Smooth muscle cell (in vitro differentiated cells): ENCODE results near the gene HHATL. TPM values are rescaled to one million over a fixed set of nuclear protein-coding genes. Genes with fewer than 3 reads are reported as not detected.

Experiments
- DNase-seq: peaks from one replicate; lab custom pipeline; 2025; ENCODE audit not compliant: unreplicated experiment; lab: John Stamatoyannopoulos, UW
- H2AFZ ChIP-seq: fragments of 200-600 bp; sonication (generic); 2 replicates; pipeline ENCODE4 v1.6.0; 2016; ENCODE audit warnings: antibody characterized with exemption, low read depth, mild to moderate bottlenecking
- H3F3A ChIP-seq: fragments of 200-600 bp; sonication (generic); 2 replicates; pipeline ENCODE4 v1.6.0; 2017; ENCODE audit warnings: antibody characterized with exemption, low read depth
- H3K27ac ChIP-seq: fragments of 200-600 bp; sonication (generic); 2 replicates; pipeline ENCODE4 v1.5.1; 2016; ENCODE audit warnings: low read depth, mild to moderate bottlenecking
- H3K27me3 ChIP-seq: fragments of 200-600 bp; sonication (generic); 2 replicates; pipeline ENCODE4 v1.6.1; 2016; ENCODE audit warnings: low read depth, mild to moderate bottlenecking
- H3K36me3 ChIP-seq: fragments of 200-600 bp; sonication (generic); 2 replicates; pipeline ENCODE4 v1.5.1; 2016; ENCODE audit warnings: low read depth
- H3K4me1 ChIP-seq: fragments of 200-600 bp; sonication (generic); 2 replicates; pipeline ENCODE4 v1.5.1; 2016; ENCODE audit warnings: low read depth
- H3K4me2 ChIP-seq: fragments of 200-600 bp; sonication (generic); 2 replicates; pipeline ENCODE4 v1.6.0; 2016; ENCODE audit warnings: mild to moderate bottlenecking
- H3K4me3 ChIP-seq: fragments of 200-600 bp; sonication (generic); 2 replicates; pipeline ENCODE4 v1.5.1; 2016; ENCODE audit warnings: mild to moderate bottlenecking
- H3K79me2 ChIP-seq: fragments of 200-600 bp; sonication (generic); 2 replicates; pipeline ENCODE4 v1.6.0; 2016; ENCODE audit warnings: low read depth, mild to moderate bottlenecking
- H3K9ac ChIP-seq: fragments of 200-600 bp; sonication (generic); 2 replicates; pipeline ENCODE4 v1.6.0; 2016; ENCODE audit warnings: low read depth
- H3K9me3 ChIP-seq: fragments of 200-600 bp; sonication (generic); replicated peaks from 2 replicates; pipeline ENCODE4 v1.5.1; 2016; ENCODE audit warnings: low read depth
- H4K20me1 ChIP-seq: fragments of 200-600 bp; sonication (generic); 2 replicates; pipeline ENCODE4 v1.6.0; 2016; ENCODE audit warnings: low read depth
- WGBS: methylation state at CpG from one replicate; pipeline ENCODE4 v1.1.7; 2016; ENCODE audit warnings: low lambda C conversion rate; 5-methylcytosine and 5-hydroxymethylcytosine counted together
- polyA plus RNA-seq: library from polyadenylated mRNA; unstranded; fragments of >200 nt; fragmentation: Nextera tagmentation; extraction: Ambion mirVana; gene quantifications from 2 replicates; pipeline ENCODE4 v1.2.1, GENCODE V29; 2016
- total RNA-seq: library from RNA; depleted of rRNA; stranded (reverse); fragments of >200 nt; gene quantifications from 2 replicates; pipeline ENCODE4 v1.2.3, GENCODE V29; 2014
- TF ChIP-seq, protein P1 (sequence below): fragments of 200-600 bp; sonication (generic); IDR thresholded peaks from 2 replicates; pipeline ENCODE4 v1.5.1; 2017; ENCODE audit warnings: borderline replicate concordance, mild to moderate bottlenecking, antibody characterized with exemption; ENCODE audit not compliant: insufficient read depth, poor library complexity, severe bottlenecking

Gene HHATL
- total and polyA plus RNA-seq, 2 experiments from 2014 or later: not detected

DNA sequence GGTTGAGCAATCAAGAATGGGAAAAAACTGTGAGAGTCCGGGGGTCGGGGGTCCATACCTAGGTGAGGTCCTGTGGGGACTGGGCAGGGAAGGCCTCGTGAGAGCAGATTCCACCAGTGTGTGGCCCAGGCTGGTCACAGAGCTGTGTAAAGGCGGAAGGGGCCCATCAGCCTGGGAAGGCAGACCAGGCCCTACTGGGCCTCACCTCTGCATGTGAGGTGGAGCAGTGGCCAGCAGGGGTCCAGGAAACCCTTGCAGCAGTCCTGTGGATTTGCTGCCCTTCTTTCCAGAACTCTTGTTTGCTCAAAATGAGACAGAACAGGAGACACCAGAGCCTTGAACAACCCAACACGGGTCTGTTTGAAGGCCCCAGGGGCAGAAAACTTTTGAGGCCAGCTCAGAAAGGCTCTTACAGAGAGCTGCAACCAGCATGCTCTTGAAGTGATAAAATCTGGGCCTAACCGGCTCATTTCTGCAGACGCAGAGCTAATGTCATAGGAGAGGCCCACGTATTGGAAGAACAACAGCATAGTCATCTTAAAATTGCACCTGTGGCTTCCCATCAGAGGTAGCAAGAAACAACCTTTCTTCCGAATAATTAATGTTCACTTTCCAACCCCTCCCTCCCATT, 30.3 kb upstream of the HHATL start:
- Histone ChIP-seq H2AFZ (no peak overlapping the region), H3K27me3 (no peaks in the 10 kb centered on the region), H3F3A (no peaks in the 10 kb centered on the region), H3K27ac (no peak overlapping the region), H3K4me1 (peaks cover 4% of the 10 kb centered on the region), H3K79me2 (no peaks in the 10 kb centered on the region), H4K20me1 (no peaks in the 10 kb centered on the region), H3K9ac (no peak overlapping the region), H3K36me3 (no peaks in the 10 kb centered on the region), H3K4me3 (no peak overlapping the region), H3K4me2 (no peak overlapping the region), H3K9me3 (no peaks in the 10 kb centered on the region)
- TF ChIP-seq, protein P1, sequence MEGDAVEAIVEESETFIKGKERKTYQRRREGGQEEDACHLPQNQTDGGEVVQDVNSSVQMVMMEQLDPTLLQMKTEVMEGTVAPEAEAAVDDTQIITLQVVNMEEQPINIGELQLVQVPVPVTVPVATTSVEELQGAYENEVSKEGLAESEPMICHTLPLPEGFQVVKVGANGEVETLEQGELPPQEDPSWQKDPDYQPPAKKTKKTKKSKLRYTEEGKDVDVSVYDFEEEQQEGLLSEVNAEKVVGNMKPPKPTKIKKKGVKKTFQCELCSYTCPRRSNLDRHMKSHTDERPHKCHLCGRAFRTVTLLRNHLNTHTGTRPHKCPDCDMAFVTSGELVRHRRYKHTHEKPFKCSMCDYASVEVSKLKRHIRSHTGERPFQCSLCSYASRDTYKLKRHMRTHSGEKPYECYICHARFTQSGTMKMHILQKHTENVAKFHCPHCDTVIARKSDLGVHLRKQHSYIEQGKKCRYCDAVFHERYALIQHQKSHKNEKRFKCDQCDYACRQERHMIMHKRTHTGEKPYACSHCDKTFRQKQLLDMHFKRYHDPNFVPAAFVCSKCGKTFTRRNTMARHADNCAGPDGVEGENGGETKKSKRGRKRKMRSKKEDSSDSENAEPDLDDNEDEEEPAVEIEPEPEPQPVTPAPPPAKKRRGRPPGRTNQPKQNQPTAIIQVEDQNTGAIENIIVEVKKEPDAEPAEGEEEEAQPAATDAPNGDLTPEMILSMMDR: peak; percentile 10
- DNase-seq: no peak
- 68% methylated on average over 9 of the region's 9 CpGs for WGBS

DNA sequence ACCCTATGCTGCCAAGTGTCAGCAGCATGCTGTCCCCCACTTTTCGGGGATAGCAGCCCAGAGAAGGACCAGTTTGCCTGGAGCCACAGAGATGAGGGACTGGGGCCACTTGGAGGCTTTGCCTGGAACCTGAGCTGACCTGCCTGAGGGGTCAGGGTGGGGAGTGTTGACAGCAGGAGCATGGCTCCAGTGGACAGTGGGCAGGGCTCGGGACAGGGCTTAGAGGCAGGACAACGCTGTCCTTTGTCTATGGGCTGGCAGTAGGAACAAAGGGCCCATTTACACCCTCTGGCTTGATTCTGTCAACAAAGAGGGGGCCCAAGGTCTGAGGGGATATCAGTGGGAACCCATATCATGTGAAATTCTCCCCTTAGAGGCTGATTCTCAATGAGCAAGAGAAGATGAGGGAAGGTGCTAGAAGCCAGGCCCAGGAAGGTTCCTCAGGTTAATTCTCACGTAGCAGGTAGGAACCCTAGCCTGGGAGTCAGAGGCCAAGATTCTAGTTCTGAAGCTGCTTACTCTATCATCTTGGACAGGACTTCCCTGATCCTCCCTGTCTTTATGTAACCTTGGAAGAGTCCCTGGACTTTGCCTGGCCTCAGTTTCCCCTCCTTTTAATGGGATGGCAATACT, 29.7 kb upstream of the HHATL start:
- no peaks in the 10 kb centered on the region for H3K36me3 ChIP-seq
- no peak for DNase-seq
- H3F3A ChIP-seq: no peaks in the 10 kb centered on the region
- H3K4me1 ChIP-seq: peaks cover 4% of the 10 kb centered on the region
- no peak overlapping the region for H3K4me3 ChIP-seq
- TF ChIP-seq, protein P1: no peak
- no peaks in the 10 kb centered on the region for H4K20me1 ChIP-seq
- H3K4me2 ChIP-seq: no peak overlapping the region
- no peak overlapping the region for H3K27ac ChIP-seq
- H3K9me3 ChIP-seq: no peaks in the 10 kb centered on the region
- 92% methylated on average over 4 of the region's 4 CpGs for WGBS
- H2AFZ ChIP-seq: no peak overlapping the region
- no peaks in the 10 kb centered on the region for H3K27me3 ChIP-seq
- no peak overlapping the region for H3K9ac ChIP-seq
- H3K79me2 ChIP-seq: no peaks in the 10 kb centered on the region

DNA sequence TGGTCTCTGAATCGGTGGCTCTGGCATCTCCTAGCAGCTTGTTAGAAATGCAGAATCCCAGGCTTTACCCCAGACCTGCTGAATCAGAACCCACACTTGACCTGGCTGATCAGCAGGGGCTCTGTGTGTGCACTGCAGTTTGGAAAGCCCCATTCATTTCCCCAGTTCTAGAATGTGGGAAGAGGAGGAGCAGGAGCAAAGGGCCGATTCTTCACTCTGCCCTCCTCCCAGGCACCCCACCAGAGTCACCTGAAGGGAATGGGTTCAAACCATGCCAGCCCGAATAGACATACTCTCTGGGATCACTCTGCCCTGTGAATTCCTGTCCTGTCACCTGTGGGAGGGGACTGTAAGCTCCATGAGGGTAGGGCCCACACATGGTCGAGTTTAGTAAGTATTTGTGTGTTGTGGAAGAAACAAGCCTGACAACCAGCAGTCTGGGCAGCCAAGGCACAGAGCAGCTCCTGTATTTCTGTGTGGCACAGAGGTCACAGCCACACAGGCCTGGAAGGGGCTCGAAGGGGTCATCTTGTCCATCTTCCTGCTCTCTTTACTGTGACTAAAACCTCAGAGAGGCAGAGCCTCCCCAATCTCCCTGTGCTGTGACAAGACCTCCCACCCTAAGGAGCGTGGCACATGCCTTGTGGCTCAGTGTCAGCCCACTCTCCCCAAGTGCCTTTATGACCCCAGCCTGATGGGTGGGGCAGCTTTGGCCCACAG, 29.0 kb upstream of the HHATL start:
- DNase-seq: no peak
- no peaks in the 10 kb centered on the region for H4K20me1 ChIP-seq
- H3K4me2 ChIP-seq: no peak overlapping the region

More for the DNA sequence above, 29.0 kb upstream of the HHATL start:
- Histone ChIP-seq H3K79me2 (no peaks in the 10 kb centered on the region), H3K36me3 (no peaks in the 10 kb centered on the region), H3K27me3 (no peaks in the 10 kb centered on the region), H3F3A (no peaks in the 10 kb centered on the region), H3K9me3 (no peaks in the 10 kb centered on the region), H3K4me1 (peaks cover 4% of the 10 kb centered on the region), H2AFZ (no peak overlapping the region), H3K27ac (no peak overlapping the region), H3K4me3 (no peak overlapping the region), H3K9ac (no peak overlapping the region)
- 91% methylated on average over 6 of the region's 6 CpGs for WGBS
- TF ChIP-seq, protein P1: no peak
